ENCODE data around the gene PKNOX2.

DNA sequence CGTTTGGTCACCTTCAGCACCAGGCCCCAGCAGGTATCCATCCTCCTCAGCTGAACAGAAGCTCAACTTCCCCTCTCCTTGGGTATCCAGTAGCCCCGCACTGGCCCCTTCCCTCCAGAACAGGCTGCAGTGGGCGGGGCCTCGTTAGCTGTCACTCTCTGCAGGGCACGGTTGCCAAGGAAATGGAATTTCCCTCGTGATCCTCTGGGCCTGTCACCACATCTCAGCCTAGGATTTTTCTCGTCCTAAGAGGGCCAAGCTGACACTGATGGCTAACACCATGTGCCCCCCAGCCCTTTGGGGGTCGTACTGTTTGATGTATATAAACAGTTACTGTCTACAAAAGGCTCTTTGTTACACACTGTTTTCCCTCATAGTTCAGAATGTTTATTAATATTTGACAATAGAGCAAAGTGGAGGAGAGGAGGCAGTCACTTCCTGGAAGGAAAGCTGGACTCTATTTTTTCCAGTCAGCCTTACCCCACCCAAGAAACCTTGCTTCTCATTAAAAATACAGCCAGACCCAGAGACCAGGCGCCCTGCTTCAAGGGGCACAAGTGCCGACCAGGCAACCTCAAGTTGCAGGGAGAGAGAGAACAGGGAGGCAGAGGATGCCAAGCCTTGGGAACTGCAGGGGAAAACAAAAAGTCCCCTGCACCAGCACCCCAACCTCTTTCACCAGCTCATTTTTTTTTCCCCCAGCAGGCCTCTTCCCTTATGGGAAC lies 287.0 kb downstream of the PKNOX2 start:
- TF ChIP-seq, protein P1, sequence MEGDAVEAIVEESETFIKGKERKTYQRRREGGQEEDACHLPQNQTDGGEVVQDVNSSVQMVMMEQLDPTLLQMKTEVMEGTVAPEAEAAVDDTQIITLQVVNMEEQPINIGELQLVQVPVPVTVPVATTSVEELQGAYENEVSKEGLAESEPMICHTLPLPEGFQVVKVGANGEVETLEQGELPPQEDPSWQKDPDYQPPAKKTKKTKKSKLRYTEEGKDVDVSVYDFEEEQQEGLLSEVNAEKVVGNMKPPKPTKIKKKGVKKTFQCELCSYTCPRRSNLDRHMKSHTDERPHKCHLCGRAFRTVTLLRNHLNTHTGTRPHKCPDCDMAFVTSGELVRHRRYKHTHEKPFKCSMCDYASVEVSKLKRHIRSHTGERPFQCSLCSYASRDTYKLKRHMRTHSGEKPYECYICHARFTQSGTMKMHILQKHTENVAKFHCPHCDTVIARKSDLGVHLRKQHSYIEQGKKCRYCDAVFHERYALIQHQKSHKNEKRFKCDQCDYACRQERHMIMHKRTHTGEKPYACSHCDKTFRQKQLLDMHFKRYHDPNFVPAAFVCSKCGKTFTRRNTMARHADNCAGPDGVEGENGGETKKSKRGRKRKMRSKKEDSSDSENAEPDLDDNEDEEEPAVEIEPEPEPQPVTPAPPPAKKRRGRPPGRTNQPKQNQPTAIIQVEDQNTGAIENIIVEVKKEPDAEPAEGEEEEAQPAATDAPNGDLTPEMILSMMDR (IDR thresholded peaks at IDR 0.05; ENCODE audit: low read length): no peak
- TF ChIP-seq EZH2 (optimal IDR thresholded peaks at IDR 0.05; ENCODE audit: low read depth, low read length): no peak
